Measurements from ENCODE around the gene FAM240A.
"Not testable (repeated sequence)": the region's sequence is repeated elsewhere in the genome, so short reads cannot be mapped to it uniquely, and the experiment has no call there.

FAM240A gene

DNA sequence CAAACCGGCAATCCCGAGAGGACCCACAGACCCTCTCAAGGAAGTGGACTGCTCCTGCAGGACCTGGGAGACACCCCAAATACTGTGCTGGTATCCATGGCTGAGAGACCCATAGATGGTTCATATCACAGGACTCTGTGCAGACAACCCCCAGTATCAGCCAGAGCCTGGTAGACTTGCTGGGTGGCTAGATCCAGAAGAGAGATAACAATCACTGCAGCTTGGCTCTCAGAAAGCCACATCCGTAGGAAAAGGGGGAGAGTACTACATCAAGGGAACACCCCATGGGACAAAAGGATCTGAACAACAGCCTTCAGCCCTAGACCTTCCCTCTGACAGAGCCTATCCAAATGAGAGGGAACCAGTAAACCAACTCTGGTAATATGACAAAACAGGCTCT lies 25.1 kb upstream of the FAM240A start:
- DNase-seq: not testable (repeated sequence)

- DNase-seq: no peak
Measured at GRCh38 chr3:46593274-46593862, 19.0 kb upstream of the FAM240A start.

GRCh38 chr3:46593979-46594378 lies 18.3 kb upstream of the FAM240A start:
- DNase-seq: no peak

- no peak for DNase-seq
Measured at GRCh38 chr3:46594723-46595122, 17.6 kb upstream of the FAM240A start.

GRCh38 chr3:46595819-46596314 lies 16.5 kb upstream of the FAM240A start:
- no peak for DNase-seq

DNA sequence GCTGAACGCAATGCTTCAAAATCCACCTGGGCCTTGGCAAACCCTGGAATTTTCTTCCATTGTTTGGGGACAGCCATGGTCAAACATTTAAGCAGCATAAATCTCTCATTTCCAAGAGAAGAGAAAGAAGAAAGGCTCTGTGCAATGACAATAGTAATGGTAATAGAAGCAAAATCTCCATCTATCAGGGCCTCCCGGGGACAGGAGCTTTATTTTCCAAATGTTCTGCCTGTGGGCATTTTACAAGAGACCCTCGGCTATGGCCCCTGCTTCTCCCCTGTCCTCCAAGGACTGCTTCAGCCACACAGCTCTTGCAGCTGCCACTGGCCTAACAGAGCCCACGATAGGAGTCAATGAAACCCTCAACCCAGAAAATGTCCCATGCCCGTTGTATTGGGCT lies 12.7 kb upstream of the FAM240A start:
- DNase-seq: no peak

GRCh38 chr3:46603446-46604046 lies 8.8 kb upstream of the FAM240A start:
- DNase-seq: no peak

- DNase-seq: no peak
Measured at GRCh38 chr3:46604127-46604526, 8.2 kb upstream of the FAM240A start.

GRCh38 chr3:46607603-46608028 lies 4.7 kb upstream of the FAM240A start:
- DNase-seq: no peak

GRCh38 chr3:46609212-46609721 lies 3.1 kb upstream of the FAM240A start:
- no peak for DNase-seq

- DNase-seq: no peak
Measured at GRCh38 chr3:46609944-46610722, 2.2 kb upstream of the FAM240A start.

- DNase-seq: no peak
Measured at GRCh38 chr3:46613313-46614005, 1.1 kb downstream of the FAM240A start.

GRCh38 chr3:46614431-46614830 lies 2.1 kb downstream of the FAM240A start:
- no peak for DNase-seq

GRCh38 chr3:46615050-46615775 lies 2.9 kb downstream of the FAM240A start:
- DNase-seq: no peak

DNA sequence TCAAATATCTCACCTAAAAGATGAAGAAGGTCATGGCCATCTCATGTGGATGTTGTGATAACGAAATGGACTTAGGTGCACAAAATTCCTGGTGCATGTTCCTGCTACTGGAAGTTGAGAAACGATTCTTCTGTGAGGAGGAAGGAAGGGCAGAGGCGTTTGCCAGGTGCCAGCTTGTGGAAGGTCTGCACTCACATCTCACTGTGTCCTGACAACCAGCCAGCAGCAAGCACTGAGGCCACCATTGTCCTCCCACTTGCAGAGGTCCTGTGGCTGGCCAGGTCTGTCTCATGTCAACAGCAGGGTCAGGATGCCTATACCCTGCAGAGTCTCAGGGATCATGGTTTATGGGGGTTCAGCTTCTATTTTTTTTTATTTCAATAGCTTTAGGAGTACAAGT lies 3.7 kb downstream of the FAM240A start:
- DNase-seq: no peak

DNA sequence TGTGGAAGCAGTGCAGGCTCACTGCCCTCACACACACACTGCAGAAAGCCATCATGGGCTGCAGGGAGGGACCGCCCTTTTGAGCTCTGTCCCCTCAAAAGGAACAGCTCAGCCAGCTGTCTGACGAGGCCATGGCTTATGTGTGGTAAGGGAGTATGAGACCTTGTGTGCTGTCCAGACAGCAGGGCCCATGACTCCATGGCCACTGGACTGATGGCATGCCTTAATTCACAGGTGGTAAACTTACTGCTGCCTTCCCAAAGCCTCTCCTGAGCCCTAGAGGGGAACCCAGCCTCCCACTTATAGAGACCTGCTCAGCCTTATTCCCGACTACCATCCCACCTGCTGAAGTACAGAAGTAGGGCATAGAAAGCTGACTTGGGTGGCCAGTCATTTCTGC lies 5.6 kb downstream of the FAM240A start:
- no peak for DNase-seq

GRCh38 chr3:46619845-46620778 lies 7.8 kb downstream of the FAM240A start:
- DNase-seq: no peak

DNA sequence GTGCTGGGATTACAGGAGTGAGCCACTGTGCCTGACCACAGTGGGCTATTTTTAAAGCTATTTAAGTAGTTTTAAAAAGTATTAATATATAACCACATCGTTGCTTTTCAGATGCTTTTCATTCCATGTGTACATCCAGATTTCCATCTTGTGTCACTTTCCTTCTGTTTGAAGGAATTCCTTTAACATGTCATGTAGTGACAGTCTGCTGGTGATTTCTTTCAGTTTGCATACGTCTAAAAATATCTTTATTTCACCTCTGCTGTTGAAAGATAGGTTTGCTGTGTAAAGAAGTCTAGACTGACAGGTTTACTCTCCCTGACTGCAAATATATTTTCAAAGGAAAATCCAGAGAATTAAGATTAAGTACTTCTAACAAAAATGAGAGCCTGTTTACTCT lies 12.2 kb downstream of the FAM240A start:
- no peak for DNase-seq

DNA sequence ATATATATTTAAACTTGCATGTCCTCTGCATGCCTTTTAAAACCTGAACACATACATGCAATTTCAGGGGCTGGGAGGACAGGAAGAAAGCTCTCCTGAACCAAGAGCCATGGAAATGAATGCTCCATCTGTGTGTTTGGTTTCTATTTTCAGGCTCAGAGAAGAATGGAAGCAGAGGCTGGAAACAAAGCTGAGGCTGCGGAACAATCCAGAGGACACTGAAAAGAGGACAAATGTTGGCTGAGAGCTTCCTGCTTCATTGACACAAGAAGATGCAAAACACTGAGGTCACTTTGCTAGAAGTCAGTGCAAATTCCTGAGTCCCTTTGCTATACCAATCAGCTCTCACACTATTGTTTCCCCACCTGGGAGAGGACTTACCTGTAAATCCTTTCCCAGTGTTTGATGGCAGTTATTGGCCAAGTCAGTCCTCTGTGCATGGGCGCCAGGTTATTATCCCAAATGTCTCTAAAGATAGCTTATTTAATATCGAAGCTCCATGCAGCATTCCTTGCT lies 12.7 kb downstream of the FAM240A start:
- no peak for DNase-seq

- DNase-seq: no peak
Measured at GRCh38 chr3:46626039-46626438, 13.7 kb downstream of the FAM240A start.

GRCh38 chr3:46627078-46627477 lies 14.8 kb downstream of the FAM240A start:
- DNase-seq: no peak
